Activated naive CD4-positive, alpha-beta T cell treated with anti-CD3 and anti-CD28 coated beads, Interleukin-2, amount 50 U/mL, for 16 hours (primary cell): ENCODE measurements around the gene ATP2C2.
"Not testable (repeated sequence)": the region's sequence is repeated elsewhere in the genome, so short reads cannot be mapped to it uniquely, and the experiment has no call there.

Experiments used
- DNase-seq: peaks from one replicate; pipeline ENCODE4 v3.0.0-alpha.2; 2020

ATP2C2 gene

GRCh38 chr16:84403435-84403834 lies 35.1 kb downstream of the ATP2C2 start:
- DNase-seq, result not testable (repeated sequence)

DNA sequence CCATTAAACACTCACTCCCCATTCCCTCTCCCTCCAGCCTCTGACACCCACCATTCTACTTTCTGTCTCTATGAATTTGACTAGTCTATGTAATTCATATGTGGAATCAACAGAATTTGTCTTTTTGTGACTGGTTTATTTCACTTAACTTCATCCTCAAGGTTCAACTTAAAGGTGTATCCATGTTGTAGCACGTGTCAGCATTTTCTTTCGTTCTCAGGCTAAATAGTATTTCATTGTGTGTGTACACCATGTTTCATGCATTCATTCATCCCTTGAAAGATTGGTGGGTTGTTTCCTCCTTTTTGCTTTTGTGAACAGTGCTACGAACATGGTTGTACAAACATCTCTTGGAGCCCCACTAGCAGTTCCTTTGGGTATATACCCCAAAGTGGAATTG lies 36.0 kb downstream of the ATP2C2 start:
- DNase-seq, result no peak

GRCh38 chr16:84404936-84405639 lies 36.8 kb downstream of the ATP2C2 start:
- DNase-seq, result no peak

- DNase-seq, result no peak
Observed at GRCh38 chr16:84406006-84406963, 37.9 kb downstream of the ATP2C2 start.

DNA sequence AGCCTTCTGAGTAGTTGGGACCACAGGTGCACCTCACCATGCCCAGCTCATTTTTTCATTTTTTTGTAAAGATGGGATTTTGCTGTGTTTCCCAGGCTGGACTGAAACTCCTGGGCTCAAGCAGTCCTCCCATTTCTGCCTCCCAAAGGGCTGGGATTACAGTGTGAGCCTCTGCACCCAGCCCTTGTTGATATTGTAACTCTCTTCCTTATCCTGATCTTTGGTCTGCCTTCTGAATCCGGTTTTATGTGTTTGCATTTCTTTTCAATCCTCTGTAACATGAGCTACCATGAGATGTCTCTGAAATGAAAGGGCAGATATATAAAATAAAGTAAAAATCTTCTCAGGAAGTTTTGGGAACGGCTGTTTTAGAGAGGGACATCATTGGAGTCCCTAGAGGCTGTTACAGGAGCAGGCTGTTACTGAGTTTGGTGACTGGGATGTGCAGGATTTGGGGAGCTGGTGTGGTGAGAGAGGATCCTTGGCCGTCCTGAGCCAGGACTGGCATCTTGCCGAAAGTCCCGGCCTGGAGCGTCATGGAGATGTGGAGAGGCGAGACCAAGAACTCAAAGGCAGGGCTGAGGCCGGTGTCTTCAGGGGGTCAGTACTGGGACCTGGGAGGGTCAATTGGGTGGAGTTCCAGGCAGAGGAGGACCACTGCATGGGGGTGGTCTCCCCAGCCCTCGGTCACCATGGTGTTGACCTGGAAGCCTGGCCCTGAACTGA lies 39.4 kb downstream of the ATP2C2 start:
- no peak for DNase-seq

GRCh38 chr16:84408314-84408690 lies 40.0 kb downstream of the ATP2C2 start:
- no peak for DNase-seq

GRCh38 chr16:84408856-84409255 lies 40.5 kb downstream of the ATP2C2 start:
- DNase-seq, result no peak

GRCh38 chr16:84410361-84411138 lies 42.2 kb downstream of the ATP2C2 start:
- no peak for DNase-seq

- DNase-seq, result no peak
Observed at GRCh38 chr16:84411768-84412167, 43.4 kb downstream of the ATP2C2 start.

DNA sequence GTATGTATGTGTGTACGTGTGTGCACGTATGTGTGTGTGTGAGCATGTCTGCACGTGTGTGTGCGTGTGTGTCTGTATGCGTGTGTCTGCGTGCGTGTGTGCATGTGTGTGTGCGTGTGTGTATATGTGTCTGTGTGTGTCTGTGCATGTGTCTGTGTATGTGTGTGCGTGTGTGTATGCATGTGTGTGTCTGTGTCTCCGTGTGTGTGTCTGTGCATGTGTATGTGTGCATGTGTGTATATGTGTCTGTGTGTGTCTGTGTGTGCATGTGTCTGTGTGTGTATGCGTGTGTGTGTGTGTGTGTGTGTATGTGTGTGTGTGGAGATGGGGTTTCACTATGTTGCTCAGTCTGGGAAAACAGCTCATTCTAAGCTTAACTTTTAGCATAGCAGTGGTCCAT lies 43.9 kb downstream of the ATP2C2 start:
- no peak for DNase-seq

DNA sequence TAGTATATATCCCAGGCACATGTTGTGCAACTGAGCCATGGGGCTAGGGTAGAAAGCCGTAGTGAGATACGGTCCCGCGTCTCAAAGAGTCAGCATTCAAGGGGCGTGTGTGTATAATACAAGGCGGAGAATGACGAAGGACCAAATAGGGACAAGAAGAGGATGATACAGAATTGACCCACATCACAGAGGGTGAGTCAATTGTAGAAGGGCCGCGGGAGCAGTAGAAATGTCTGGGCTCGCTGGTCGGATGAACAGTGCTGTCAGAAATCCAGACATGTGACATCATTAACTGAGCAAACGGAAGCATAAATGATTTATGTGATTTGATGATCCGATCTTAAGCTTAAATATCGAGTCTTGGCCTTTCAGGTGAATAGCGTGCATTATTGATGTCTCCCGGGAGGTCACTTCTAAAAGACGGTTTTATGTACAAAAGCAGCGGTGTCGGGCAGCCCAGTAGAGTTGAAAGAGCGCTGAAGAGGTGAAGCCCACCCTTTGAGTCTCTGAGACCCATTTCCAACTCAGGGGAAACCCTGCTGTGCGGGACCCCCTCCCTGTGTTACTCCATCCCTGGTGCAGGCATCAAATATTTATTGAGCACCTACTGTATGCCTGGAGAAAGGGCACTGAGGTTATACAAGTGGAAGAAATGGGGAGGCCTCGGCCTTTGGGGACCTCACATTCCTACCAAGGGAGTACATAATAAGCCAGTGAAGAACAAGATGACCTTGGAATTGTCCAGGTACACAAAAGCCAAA lies 45.1 kb downstream of the ATP2C2 start:
- DNase-seq, result no peak

- DNase-seq, result no peak
Observed at GRCh38 chr16:84414789-84415326, 46.5 kb downstream of the ATP2C2 start.

DNA sequence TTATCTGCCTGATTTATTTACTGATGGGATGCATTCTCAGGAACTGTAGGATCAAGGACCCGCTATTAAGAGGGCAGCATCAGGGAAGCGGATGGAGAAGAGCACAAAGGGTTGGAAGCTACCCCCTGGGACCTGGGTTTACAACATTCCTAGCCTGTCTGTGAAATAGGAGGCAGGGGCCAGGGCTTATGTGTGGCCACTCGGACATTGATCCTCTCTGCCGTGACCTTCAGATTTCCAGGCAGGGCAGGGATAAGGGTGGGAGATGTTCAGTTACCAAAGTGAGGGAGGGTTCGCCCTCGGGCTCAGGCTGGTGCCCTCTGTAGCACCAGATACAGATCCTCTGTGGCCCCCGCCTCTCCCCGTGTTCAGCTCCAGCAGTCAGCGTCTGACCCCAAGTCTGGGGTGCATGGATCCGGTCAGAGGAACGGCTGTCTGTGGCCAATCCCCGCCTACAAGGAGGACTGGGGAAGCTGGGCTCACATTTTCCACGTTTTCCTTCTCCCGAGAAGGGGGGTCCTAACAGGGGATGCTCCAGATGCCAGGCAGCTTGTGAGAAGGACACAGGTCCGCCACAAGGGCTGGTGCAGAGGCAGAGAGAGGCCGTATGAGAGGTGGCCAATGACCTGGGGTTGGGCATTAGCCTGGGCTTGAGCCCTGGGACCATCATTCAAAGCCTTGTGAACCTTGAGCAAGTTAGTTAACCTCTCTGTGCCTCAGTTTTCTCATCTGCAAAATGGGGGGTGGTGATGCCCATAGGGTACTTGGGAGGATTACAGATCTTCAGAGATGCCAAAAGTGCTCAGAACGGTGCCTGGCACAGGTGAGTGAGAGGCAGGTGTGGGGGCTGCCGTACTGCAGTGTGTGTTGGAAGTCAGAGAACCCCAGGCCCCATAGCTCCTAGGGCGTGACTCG lies 48.3 kb downstream of the ATP2C2 start:
- DNase-seq, result no peak

- DNase-seq, result no peak
Observed at GRCh38 chr16:84418056-84418849, 49.9 kb downstream of the ATP2C2 start.

- DNase-seq, result no peak
Observed at GRCh38 chr16:84419730-84420129, 51.4 kb downstream of the ATP2C2 start.

DNA sequence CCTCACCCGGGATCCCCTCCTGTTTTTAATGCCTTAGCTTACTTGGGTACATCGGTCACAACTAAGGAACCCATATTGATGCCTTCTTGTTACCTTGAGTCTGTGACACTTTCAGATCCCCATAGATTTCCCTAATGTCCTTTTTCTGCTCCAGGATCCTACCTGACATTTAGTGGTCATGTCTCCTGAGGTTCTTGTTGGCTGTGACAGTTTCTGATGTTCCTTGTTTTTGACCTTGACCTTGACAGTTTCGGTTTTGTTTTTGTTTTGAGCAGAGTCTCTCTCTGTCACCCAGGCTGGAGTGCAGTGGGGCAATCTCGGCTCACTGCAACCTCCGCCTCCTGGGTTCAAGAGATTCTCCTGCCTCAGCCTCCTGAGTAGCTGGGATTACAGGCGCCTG lies 52.2 kb downstream of the ATP2C2 start:
- DNase-seq, result not testable (repeated sequence)

- DNase-seq, result no peak
Observed at GRCh38 chr16:84421081-84421937, 53.0 kb downstream of the ATP2C2 start.

DNA sequence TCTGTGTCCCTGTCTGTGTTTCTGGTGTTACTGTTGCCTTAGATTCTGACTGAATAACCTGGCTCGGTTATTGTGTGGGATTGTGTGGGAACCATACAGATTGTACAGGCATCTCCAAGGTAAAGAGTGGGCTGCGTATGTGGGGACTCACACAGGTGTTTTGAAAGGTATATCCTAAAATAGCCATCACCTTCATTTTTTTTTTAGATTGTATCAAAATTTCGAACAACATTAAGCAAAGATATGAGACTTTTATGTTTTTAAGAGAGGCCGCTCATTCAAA lies 53.5 kb downstream of the ATP2C2 start:
- DNase-seq, result no peak

DNA sequence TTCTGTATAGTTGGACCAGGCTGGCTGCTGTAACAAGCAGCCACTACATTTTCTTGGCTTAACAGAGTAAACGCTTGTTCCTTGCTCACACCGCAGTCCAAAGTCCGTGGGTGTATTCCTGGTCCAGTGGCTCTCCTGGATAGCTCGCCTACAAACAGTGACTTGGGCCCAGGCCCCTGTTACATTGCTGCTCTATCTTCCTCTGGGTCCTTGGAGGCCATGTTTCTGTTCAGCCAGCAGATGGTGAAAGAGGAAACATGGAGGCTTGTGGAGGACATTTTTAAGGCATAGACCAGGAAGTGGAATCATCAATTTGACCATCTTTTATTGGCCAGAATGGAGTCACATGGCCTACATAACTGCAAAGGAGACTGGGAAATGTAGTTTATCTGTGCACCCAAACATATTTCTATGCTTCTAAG lies 55.1 kb downstream of the ATP2C2 start:
- DNase-seq, result no peak
